Measurements from ENCODE around the gene SIAH1.

DNA sequence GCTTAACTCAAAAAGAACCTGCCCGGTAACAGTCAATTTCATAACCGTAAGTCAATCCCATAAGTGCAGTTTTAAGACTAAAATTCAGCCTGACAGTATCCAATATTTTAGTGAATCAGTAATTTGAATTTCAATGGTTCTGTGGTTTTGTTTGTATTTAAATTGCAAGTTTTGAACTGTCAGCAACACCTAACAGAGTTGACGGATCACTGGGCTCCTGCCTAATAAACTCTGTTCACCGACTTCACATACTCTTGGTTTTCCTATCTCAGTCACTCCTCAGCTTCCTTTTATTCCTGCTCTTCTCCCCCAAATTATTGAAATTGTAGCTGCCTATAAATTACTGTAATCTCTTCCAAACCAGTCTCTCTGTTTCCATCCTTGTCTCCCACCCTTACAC lies 12.5 kb downstream of the SIAH1 start:
- TF ChIP-seq POLR2A (IDR thresholded peaks at IDR 0.05; ENCODE audit: low read length) (no peak), GATA1 (IDR thresholded peaks at IDR 0.05; ENCODE audit: low read depth, low read length) (no peak)

Data from erythroblast (primary cell).